Right lobe of liver (tissue), 6 donors: ENCODE results near the gene CSNK2B. TPM values are rescaled to one million over a fixed set of nuclear protein-coding genes. Genes with fewer than 3 reads are reported as not detected.
A peak's percentile ranks its signal among the peaks of the same experiment; 100 is the strongest.

Source experiments
- ATAC-seq, 4 donors: fragments of 200-7000 bp; cut with Tn5 transposase; one replicate each; pipeline ENCODE4 v1.9.1; 2020; ENCODE audit warnings: mild to moderate bottlenecking in 4 of 4, moderate library complexity in 4 of 4
- DNase-seq, 3 donors: peaks; one replicate each; pipeline ENCODE4 v3.0.0-alpha.2; 2020
- H3K27ac ChIP-seq, 3 donors: fragments of 200-600 bp; one replicate each; pipeline ENCODE4 v1.8.0; 2022
- H3K27me3 ChIP-seq, 2 donors: fragments of 200-600 bp; one replicate each; pipeline ENCODE4 v1.8.0; 2022
- H3K36me3 ChIP-seq, 4 donors: fragments of 200-600 bp; sonication (generic) in 1 of 4; one replicate each; pipeline versions ENCODE4 v1.5.1 to v1.8.0; 2017 to 2022; ENCODE audit warnings: control low read depth in 1 of 4
- H3K4me1 ChIP-seq, 4 donors: fragments of 200-600 bp; sonication (generic) in 1 of 4; one replicate each; pipeline versions ENCODE4 v1.5.1 to v1.8.0; 2017 to 2022; ENCODE audit warnings: control low read depth in 1 of 4
- H3K4me3 ChIP-seq, 3 donors: fragments of 200-600 bp; one replicate each; pipeline ENCODE4 v1.8.0; 2022
- H3K9me3 ChIP-seq, 4 donors: fragments of 200-600 bp; sonication (generic) in 1 of 4; one replicate each; pipeline versions ENCODE4 v1.5.1 to v1.8.0; 2017 to 2022; ENCODE audit warnings: control low read depth in 1 of 4
- CTCF ChIP-seq, 4 donors: fragments of 200-600 bp in 3 of 4; fragments of 450-650 bp in 1 of 4; IDR thresholded peaks; one replicate each; pipeline versions ENCODE4 v1.5.1 to v1.8.0; 2016 to 2022; ENCODE audit warnings: antibody characterized with exemption in 4 of 4, mild to moderate bottlenecking in 2 of 4
- POLR2A ChIP-seq: fragments of 450-650 bp; IDR thresholded peaks from one replicate; pipeline ENCODE4 v1.6.1; 2017; ENCODE audit warnings: antibody characterized with exemption, mild to moderate bottlenecking
- WGBS: methylation state at CpG from one replicate; pipeline ENCODE4 v1.1.6; 2018; ENCODE audit warnings: low coverage, low lambda C conversion rate; ENCODE audit not compliant: insufficient coverage; ENCODE audit errors: missing lambda C conversion rate; 5-methylcytosine and 5-hydroxymethylcytosine counted together
- intact Hi-C, 2 donors: fragments of 100-400 bp; cut with DNase I; formaldehyde crosslinking; loops; one replicate each; pipeline versions ENCODE4 v1.11.2 to v1.14.1; 2022
- long read RNA-seq: library from polyadenylated mRNA; unstranded; transcript quantifications from one replicate; pipeline ENCODE4 v2.0.0, GENCODE V29; 2019
- total RNA-seq, 6 experiments: library from RNA; depleted of rRNA in 2 of 6; stranded (reverse); fragments of >200 nt in 2 of 6; fragmentation: NEBNext Ultra II Directional in 3 of 6; extraction: Animal tissue kit (Norgen Biotek cat#: 25700) in 3 of 6; gene quantifications; one replicate each; pipeline versions ENCODE4 v1.1.0 to v1.2.4, GENCODE V29; 2016 to 2023
- donor health status: DM: no; HTN: yes; CAD: no.
- donor health status: DM: no; HTN: no; CAD: no.
- donor health status: DM: no; HTN: no; CAD: no.
- donor health status: DM: no; HTN: yes; CAD: no.
- donor health status: DM: no; HTN: yes; CAD: no.

Gene CSNK2B
- 100 to 1,000 TPM in 2 of 6 experiments, 10 to 100 TPM in 4; 52.5 to 171 (median 64.5) TPM for total RNA-seq
- long read RNA-seq, transcript CSNK2B-203 (7 exons, 948 nt) = major isoform, 19 of 19 reads
- long read RNA-seq, partial matches to known transcripts = 0 of 19 reads
- long read RNA-seq, other reads (novel, unspliced or antisense) = 0 of 19 reads

GRCh38 chr6:31665501-31666336 is at the start of gene CSNK2B:
Gene CSNK2B (plus strand): TSS chr6:31666080. CDS start chr6:31666832, 752 bp downstream.
- DNase-seq (peak; percentile 98 to 99 (median 99)), ATAC-seq (peak; percentile 87 to 94 (median 91))
- WGBS = 0% methylated on average over 30 of the region's 63 CpGs
- intact Hi-C loops = no loop called here
- peak in 3 of 4 donors; percentile 4 to 25 (median 16) for TF ChIP-seq CTCF (IDR thresholded peaks at IDR 0.05)
- TF ChIP-seq POLR2A = peak; percentile 62
- H3K4me1 ChIP-seq = peaks cover 1 to 18% (median 8%) of the 10 kb centered on the region in 4 donors
- peak within 1 kb of the TSS; percentile 83 to 90 (median 86) for H3K27ac ChIP-seq
- H3K36me3 ChIP-seq = peaks cover 10 to 39% (median 26%) of the 10 kb centered on the region in 4 donors
- no peaks in the 10 kb centered on the region for H3K27me3 ChIP-seq
- no peaks in the 10 kb centered on the region for H3K9me3 ChIP-seq
- H3K4me3 ChIP-seq = peak within 1 kb of the TSS; percentile 70 to 93 (median 87)

- ATAC-seq (no peak), DNase-seq (no peak)
- peaks cover 0 to 20% (median 8%) of the 10 kb centered on the region in 4 donors for H3K4me1 ChIP-seq
- H3K36me3 ChIP-seq = no peaks in the 10 kb centered on the region
- no peaks in the 10 kb centered on the region for H3K9me3 ChIP-seq
- no peak for TF ChIP-seq CTCF (IDR thresholded peaks at IDR 0.05)
- TF ChIP-seq POLR2A = no peak
- H3K27me3 ChIP-seq = no peaks in the 10 kb centered on the region
- intact Hi-C loops = no loop called here
- H3K27ac ChIP-seq = no peak overlapping the region
- no peak overlapping the region for H3K4me3 ChIP-seq
- 61% methylated on average over 2 of the region's 2 CpGs for WGBS
Observed at GRCh38 chr6:31617010-31617409, 48.9 kb upstream of the CSNK2B start.

GRCh38 chr6:31619805-31620585 is 45.9 kb upstream of the CSNK2B start:
- Histone ChIP-seq H3K27ac (peak overlapping the region; percentile 55 to 91 (median 89)), H3K27me3 (no peaks in the 10 kb centered on the region), H3K9me3 (no peaks in the 10 kb centered on the region), H3K4me3 (peak overlapping the region; percentile 92 to 93 (median 92)), H3K36me3 (peaks cover 4 to 18% (median 14%) of the 10 kb centered on the region in 4 donors), H3K4me1 (peaks cover 0 to 10% (median 4%) of the 10 kb centered on the region in 4 donors)
- DNase-seq = peak; percentile 98 to 99 (median 98)
- intact Hi-C loops = no loop called here
- WGBS = under 1% methylated on average over 50 of the region's 50 CpGs
- ATAC-seq = peak; percentile 89 to 94 (median 92)
- TF ChIP-seq POLR2A = peak; percentile 86
- TF ChIP-seq CTCF (IDR thresholded peaks at IDR 0.05) = no peak

GRCh38 chr6:31620586-31621319 is 45.1 kb upstream of the CSNK2B start, which contains the start of gene PRRC2A:
Gene PRRC2A (plus strand): TSS chr6:31620715. CDS start chr6:31622790, 2,075 bp downstream.
- peak; percentile 39 to 92 (median 63) for ATAC-seq
- peak in 1 of 3 donors; percentile 95 for DNase-seq

More at GRCh38 chr6:31620586-31621319, 45.1 kb upstream of the CSNK2B start, which contains the start of gene PRRC2A:
- no peaks in the 10 kb centered on the region for H3K27me3 ChIP-seq
- peaks cover 0 to 8% (median 4%) of the 10 kb centered on the region in 4 donors for H3K4me1 ChIP-seq
- H3K36me3 ChIP-seq = peaks cover 12 to 26% (median 21%) of the 10 kb centered on the region in 4 donors
- intact Hi-C loops = no loop called here
- H3K9me3 ChIP-seq = no peaks in the 10 kb centered on the region
- H3K4me3 ChIP-seq = peak within 1 kb of the TSS; percentile 92 to 93 (median 92)
- TF ChIP-seq CTCF (IDR thresholded peaks at IDR 0.05) (no peak), POLR2A (peak; percentile 51)
- WGBS = under 1% methylated on average over 29 of the region's 67 CpGs
- H3K27ac ChIP-seq = peak within 1 kb of the TSS; percentile 83 to 91 (median 89)
